Coronary artery (tissue), 2 donors: Measurements from ENCODE around the gene WIPF2.

Experiments
- DNase-seq: peaks from one replicate; pipeline ENCODE4 v3.0.0-alpha.2; 2017; ENCODE audit warnings: low spot score
- H3K27ac ChIP-seq, 2 donors: fragments of 200-600 bp; sonication (generic); one replicate each; pipeline ENCODE4 v1.5.1; 2016 to 2019
- H3K4me3 ChIP-seq: fragments of 200-600 bp; sonication (generic); 2 replicates; pipeline ENCODE4 v1.5.1; 2016; ENCODE audit warnings: mild to moderate bottlenecking, moderate library complexity
- CTCF ChIP-seq: fragments of 200-600 bp; sonication (generic); IDR thresholded peaks from one replicate; pipeline ENCODE4 v1.5.1; 2019; ENCODE audit warnings: antibody characterized with exemption

The WIPF2 gene

GRCh38 chr17:40218740-40219593 is at the start of gene WIPF2:
Gene WIPF2, plus strand, starts transcription at chr17:40219304. Its CDS starts 37,156 bp downstream, at chr17:40256460.
- peak; percentile 96 for DNase-seq
- Histone ChIP-seq H3K27ac (peak within 1 kb of the TSS; percentile 84 to 98), H3K4me3 (peak within 1 kb of the TSS; percentile 85)
- TF ChIP-seq CTCF, result peak; percentile 78

GRCh38 chr17:40170325-40170724 is 48.8 kb upstream of the WIPF2 start:
- DNase-seq, result no peak
- TF ChIP-seq CTCF, result no peak
- no peak overlapping the region for H3K27ac ChIP-seq
- H3K4me3 ChIP-seq, result no peak overlapping the region

- Histone ChIP-seq H3K27ac (no peak overlapping the region), H3K4me3 (no peak overlapping the region)
- TF ChIP-seq CTCF, result no peak
- DNase-seq, result no peak
These were observed 47.4 kb upstream of the WIPF2 start for GRCh38 chr17:40171750-40172149.

GRCh38 chr17:40173091-40173777 is 45.9 kb upstream of the WIPF2 start:
- Histone ChIP-seq H3K27ac (no peak overlapping the region), H3K4me3 (no peak overlapping the region)
- no peak for TF ChIP-seq CTCF
- no peak for DNase-seq

- TF ChIP-seq CTCF, result no peak
- no peak for DNase-seq
- no peak overlapping the region for H3K4me3 ChIP-seq
- H3K27ac ChIP-seq, result no peak overlapping the region
These were observed 45.3 kb upstream of the WIPF2 start for GRCh38 chr17:40173778-40174135.

- H3K4me3 ChIP-seq, result no peak overlapping the region
- no peak for DNase-seq
- H3K27ac ChIP-seq, result no peak overlapping the region
These were observed 44.6 kb upstream of the WIPF2 start for GRCh38 chr17:40174514-40174913.

More at GRCh38 chr17:40174514-40174913, 44.6 kb upstream of the WIPF2 start:
- TF ChIP-seq CTCF, result no peak
